Measurements from ENCODE around the gene LRRK1.

The LRRK1 gene

GRCh38 chr15:101033801-101034200 is 114.6 kb downstream of the LRRK1 start:
- Histone ChIP-seq H3K9me3 (no peaks in the 10 kb centered on the region), H3K4me1 (no peaks in the 10 kb centered on the region), H3K36me3 (no peaks in the 10 kb centered on the region), H3K4me3 (ENCODE audit: low read depth, low read length) (no peak overlapping the region), H3K27me3 (no peaks in the 10 kb centered on the region)
- TF ChIP-seq CTCF (IDR thresholded peaks at IDR 0.05; ENCODE audit: low read depth, low read length), result no peak
- no peak for DNase-seq

GRCh38 chr15:101035611-101036010 is 116.5 kb downstream of the LRRK1 start:
- H3K27me3 ChIP-seq, result peaks cover under 1% of the 10 kb centered on the region; the same call in 1 of the 2 replicates
- H3K36me3 ChIP-seq, result no peaks in the 10 kb centered on the region
- TF ChIP-seq CTCF (IDR thresholded peaks at IDR 0.05; ENCODE audit: low read depth, low read length), result no peak
- no peaks in the 10 kb centered on the region for H3K9me3 ChIP-seq
- no peaks in the 10 kb centered on the region for H3K4me1 ChIP-seq
- no peak for DNase-seq
- no peak overlapping the region for H3K4me3 ChIP-seq (ENCODE audit: low read depth, low read length)

DNA sequence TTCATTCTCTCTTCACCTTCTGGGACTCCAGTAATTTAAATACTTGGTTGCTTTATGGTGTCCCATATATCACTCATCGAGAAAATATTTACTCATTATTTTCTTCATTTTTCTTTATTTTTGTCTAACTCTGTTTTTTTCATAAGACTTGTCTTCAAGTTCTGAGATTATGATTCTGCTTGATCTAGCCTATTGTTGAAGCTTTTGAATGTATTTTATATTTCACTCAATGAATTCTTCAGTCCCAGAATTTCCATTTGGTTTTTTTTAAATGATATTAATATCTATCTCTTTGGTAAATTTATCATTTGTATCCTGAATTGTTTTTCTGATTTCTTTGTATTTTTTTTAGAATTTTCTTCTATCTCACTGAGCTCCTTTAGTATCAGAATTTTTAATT is 117.0 kb downstream of the LRRK1 start:
- H3K4me1 ChIP-seq, result no peaks in the 10 kb centered on the region
- DNase-seq, result no peak
- no peaks in the 10 kb centered on the region for H3K36me3 ChIP-seq
- no peaks in the 10 kb centered on the region for H3K9me3 ChIP-seq
- H3K27me3 ChIP-seq, result peaks cover 4% of the 10 kb centered on the region; the same call in 1 of the 2 replicates
- no peak for TF ChIP-seq CTCF (IDR thresholded peaks at IDR 0.05; ENCODE audit: low read depth, low read length)
- no peak overlapping the region for H3K4me3 ChIP-seq (ENCODE audit: low read depth, low read length)

DNA sequence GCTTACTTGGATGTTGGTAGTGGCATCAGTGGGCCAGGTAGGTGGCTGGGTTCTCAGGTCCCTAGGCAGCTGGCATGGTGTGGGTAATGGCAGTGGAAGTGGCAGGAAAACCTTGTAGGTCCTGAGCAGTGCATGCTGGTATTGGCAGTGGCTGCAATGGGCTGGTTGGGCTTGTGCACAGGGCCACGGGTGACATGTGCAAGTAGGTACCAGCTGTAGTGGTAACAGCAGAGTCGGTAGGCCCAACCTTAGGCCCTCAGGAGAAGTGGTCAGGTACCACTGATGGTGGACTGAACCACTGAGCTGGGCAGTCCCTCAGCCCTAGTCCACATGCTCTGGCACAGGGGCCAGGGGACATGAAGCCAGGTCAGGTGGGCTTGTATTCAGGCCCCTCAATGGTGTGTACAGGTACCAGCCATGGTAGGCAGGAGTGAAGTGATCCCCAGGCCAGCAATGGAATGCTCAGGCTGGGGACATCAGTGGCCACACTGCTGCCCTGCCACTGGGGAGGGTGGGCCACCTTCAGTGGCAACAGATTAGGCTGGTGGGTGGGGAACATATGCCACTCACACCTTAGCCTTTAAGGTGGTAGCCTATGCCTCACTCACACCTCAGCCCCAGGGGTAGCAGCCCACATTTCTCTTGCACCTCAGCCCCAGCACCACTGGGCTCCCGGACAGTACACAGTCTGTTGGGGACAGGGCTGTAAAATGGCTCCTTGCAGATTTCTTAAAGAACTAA is 118.1 kb downstream of the LRRK1 start:
- H3K36me3 ChIP-seq, result no peaks in the 10 kb centered on the region
- peaks cover 4% of the 10 kb centered on the region; the same call in 1 of the 2 replicates for H3K27me3 ChIP-seq
- no peak for TF ChIP-seq CTCF (IDR thresholded peaks at IDR 0.05; ENCODE audit: low read depth, low read length)
- no peaks in the 10 kb centered on the region for H3K9me3 ChIP-seq
- DNase-seq, result peak; percentile 2
- no peak overlapping the region for H3K4me3 ChIP-seq (ENCODE audit: low read depth, low read length)
- H3K4me1 ChIP-seq, result no peaks in the 10 kb centered on the region

GRCh38 chr15:101038327-101039003 is 119.3 kb downstream of the LRRK1 start:
- Histone ChIP-seq H3K9me3 (no peaks in the 10 kb centered on the region), H3K4me3 (ENCODE audit: low read depth, low read length) (no peak overlapping the region), H3K36me3 (no peaks in the 10 kb centered on the region), H3K27me3 (peaks cover 4% of the 10 kb centered on the region; the same call in 1 of the 2 replicates), H3K4me1 (no peaks in the 10 kb centered on the region)
- peak; percentile 3 for DNase-seq
- TF ChIP-seq CTCF (IDR thresholded peaks at IDR 0.05; ENCODE audit: low read depth, low read length), result no peak

- Histone ChIP-seq H3K9me3 (no peaks in the 10 kb centered on the region), H3K4me3 (ENCODE audit: low read depth, low read length) (no peak overlapping the region), H3K4me1 (no peaks in the 10 kb centered on the region), H3K27me3 (peaks cover 4% of the 10 kb centered on the region; the same call in 1 of the 2 replicates), H3K36me3 (no peaks in the 10 kb centered on the region)
- no peak for DNase-seq
- no peak for TF ChIP-seq CTCF (IDR thresholded peaks at IDR 0.05; ENCODE audit: low read depth, low read length)
Observed at GRCh38 chr15:101039461-101039860, 120.3 kb downstream of the LRRK1 start.
